KMS-11 (cell line): ENCODE measurements around the gene RAET1E.

Experiments used
- H2AFZ ChIP-seq: fragments of 200-600 bp; sonication (generic); 2 replicates; pipeline ENCODE4 v1.6.1; 2016; ENCODE audit warnings: antibody characterized with exemption, mixed run types, low read depth
- H3K27ac ChIP-seq: fragments of 200-600 bp; sonication (generic); 2 replicates; pipeline ENCODE4 v1.6.1; 2016; ENCODE audit warnings: mild to moderate bottlenecking, mixed run types
- H3K27me3 ChIP-seq: fragments of 200-600 bp; sonication (generic); 2 replicates; pipeline ENCODE4 v1.6.1; 2017; ENCODE audit warnings: mild to moderate bottlenecking, low read depth, mixed run types, moderate library complexity; ENCODE audit not compliant: insufficient read depth
- H3K36me3 ChIP-seq: fragments of 200-600 bp; sonication (generic); 2 replicates; pipeline ENCODE4 v1.6.1; 2017; ENCODE audit warnings: mild to moderate bottlenecking, mixed run types; ENCODE audit not compliant: insufficient read depth
- H3K4me1 ChIP-seq: fragments of 200-600 bp; sonication (generic); 2 replicates; pipeline ENCODE4 v1.6.1; 2016; ENCODE audit warnings: mild to moderate bottlenecking, low read depth, mixed run types; ENCODE audit not compliant: poor library complexity, severe bottlenecking
- H3K4me2 ChIP-seq: fragments of 200-600 bp; sonication (generic); 2 replicates; pipeline ENCODE4 v1.7.0; 2016; ENCODE audit warnings: mild to moderate bottlenecking, mixed run types
- H3K4me3 ChIP-seq: fragments of 200-600 bp; sonication (generic); IDR thresholded peaks from 2 replicates; pipeline ENCODE4 v1.6.1; 2017; ENCODE audit warnings: low read depth, low read length, mixed read lengths; ENCODE audit not compliant: insufficient read depth
- H3K79me2 ChIP-seq: fragments of 200-600 bp; sonication (generic); 2 replicates; pipeline ENCODE4 v1.6.1; 2016; ENCODE audit warnings: low read depth, mixed run types; ENCODE audit not compliant: insufficient read depth
- H3K9ac ChIP-seq: fragments of 200-600 bp; sonication (generic); 2 replicates; pipeline ENCODE4 v1.6.1; 2016; ENCODE audit warnings: mild to moderate bottlenecking, mixed run types
- H4K20me1 ChIP-seq: fragments of 200-600 bp; sonication (generic); 2 replicates; pipeline ENCODE4 v1.6.1; 2016; ENCODE audit warnings: mild to moderate bottlenecking, mixed run types; ENCODE audit not compliant: insufficient read depth
- TF ChIP-seq, protein P1 (sequence below): fragments of 200-600 bp; sonication (generic); conservative IDR thresholded peaks from 2 replicates; pipeline ENCODE4 v1.6.1; 2017; ENCODE audit warnings: low read depth, mild to moderate bottlenecking, antibody characterized with exemption, low read length, moderate library complexity, mixed read lengths

Gene RAET1E

DNA sequence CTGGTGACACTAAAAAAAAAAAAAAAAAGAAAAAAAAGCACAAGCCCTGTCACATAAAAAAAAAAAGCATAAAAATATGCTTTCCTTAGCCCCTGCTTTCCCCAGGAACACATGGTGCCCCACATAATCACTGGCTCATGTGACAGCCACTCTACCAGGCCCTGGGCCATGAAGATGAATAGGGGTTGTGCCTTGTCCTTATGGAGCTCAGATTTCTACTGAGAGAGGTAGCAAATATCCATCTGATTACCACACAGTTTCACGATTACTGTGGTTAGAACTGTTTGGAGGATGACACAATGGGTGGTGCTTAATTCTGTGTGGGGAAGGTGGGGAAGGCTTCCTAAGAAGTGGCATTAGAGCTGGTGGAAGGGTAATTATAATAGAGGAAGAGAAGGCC, 9.3 kb downstream of the RAET1E start:
- H3K79me2 ChIP-seq = no peaks in the 10 kb centered on the region
- H3K36me3 ChIP-seq = no peaks in the 10 kb centered on the region
- no peak overlapping the region for H3K27ac ChIP-seq
- no peaks in the 10 kb centered on the region for H3K4me1 ChIP-seq
- no peak overlapping the region for H2AFZ ChIP-seq
- no peaks in the 10 kb centered on the region for H3K27me3 ChIP-seq
- no peak overlapping the region for H3K4me3 ChIP-seq
- H3K9ac ChIP-seq = no peak overlapping the region
- H3K4me2 ChIP-seq = no peak overlapping the region
- H4K20me1 ChIP-seq = no peaks in the 10 kb centered on the region
- TF ChIP-seq, protein P1, sequence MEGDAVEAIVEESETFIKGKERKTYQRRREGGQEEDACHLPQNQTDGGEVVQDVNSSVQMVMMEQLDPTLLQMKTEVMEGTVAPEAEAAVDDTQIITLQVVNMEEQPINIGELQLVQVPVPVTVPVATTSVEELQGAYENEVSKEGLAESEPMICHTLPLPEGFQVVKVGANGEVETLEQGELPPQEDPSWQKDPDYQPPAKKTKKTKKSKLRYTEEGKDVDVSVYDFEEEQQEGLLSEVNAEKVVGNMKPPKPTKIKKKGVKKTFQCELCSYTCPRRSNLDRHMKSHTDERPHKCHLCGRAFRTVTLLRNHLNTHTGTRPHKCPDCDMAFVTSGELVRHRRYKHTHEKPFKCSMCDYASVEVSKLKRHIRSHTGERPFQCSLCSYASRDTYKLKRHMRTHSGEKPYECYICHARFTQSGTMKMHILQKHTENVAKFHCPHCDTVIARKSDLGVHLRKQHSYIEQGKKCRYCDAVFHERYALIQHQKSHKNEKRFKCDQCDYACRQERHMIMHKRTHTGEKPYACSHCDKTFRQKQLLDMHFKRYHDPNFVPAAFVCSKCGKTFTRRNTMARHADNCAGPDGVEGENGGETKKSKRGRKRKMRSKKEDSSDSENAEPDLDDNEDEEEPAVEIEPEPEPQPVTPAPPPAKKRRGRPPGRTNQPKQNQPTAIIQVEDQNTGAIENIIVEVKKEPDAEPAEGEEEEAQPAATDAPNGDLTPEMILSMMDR = no peak

DNA sequence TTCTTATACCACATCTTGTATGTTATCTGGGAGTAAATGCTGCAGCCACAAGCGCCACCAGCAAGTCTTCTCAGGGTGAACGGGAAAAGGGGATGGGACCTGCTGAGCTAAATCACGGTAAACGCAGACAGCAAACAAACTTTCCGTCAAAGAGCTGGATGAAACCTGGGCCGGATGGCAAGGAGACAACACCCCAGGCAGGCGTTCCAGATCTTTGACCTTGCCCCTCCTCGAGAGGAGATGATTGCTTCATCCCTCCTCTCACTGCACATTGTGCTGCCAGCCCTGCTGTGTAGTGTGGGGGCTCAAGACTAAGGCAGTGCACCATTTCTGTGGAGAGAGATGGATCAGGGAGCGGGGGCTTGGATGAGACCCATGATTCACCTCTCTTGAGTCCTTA, 9.8 kb downstream of the RAET1E start:
- H3K36me3 ChIP-seq = no peaks in the 10 kb centered on the region
- no peaks in the 10 kb centered on the region for H3K4me1 ChIP-seq
- H4K20me1 ChIP-seq = no peaks in the 10 kb centered on the region
- TF ChIP-seq, protein P1 = no peak
- H3K4me3 ChIP-seq = no peak overlapping the region
- no peak overlapping the region for H3K27ac ChIP-seq
- H3K79me2 ChIP-seq = no peaks in the 10 kb centered on the region
- no peaks in the 10 kb centered on the region for H3K27me3 ChIP-seq
- no peak overlapping the region for H3K9ac ChIP-seq
- no peak overlapping the region for H3K4me2 ChIP-seq
- no peak overlapping the region for H2AFZ ChIP-seq

DNA sequence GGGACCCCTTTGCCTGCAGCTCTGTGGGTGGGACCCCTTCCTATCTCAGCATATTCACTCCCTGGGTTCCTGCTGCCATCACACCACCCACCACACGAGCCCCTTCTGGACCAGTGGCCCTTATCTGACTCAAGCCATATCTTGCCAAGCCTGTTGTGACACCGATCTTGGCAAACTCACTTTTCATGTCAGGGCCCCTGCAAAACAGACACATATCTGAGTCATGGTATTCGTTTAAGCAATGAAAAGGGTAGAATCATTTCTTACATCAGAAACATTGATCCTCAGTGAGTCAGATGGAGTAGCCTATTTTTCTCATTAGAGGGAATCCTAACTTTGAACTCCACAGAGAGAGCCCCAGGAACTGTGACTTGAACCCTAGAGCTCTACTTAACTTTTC, 10.6 kb downstream of the RAET1E start:
- H3K27ac ChIP-seq = no peak overlapping the region
- no peak overlapping the region for H3K4me3 ChIP-seq
- H3K4me1 ChIP-seq = no peaks in the 10 kb centered on the region
- no peak overlapping the region for H3K9ac ChIP-seq
- no peak overlapping the region for H3K4me2 ChIP-seq
- no peaks in the 10 kb centered on the region for H3K27me3 ChIP-seq
- TF ChIP-seq, protein P1 = no peak
- no peaks in the 10 kb centered on the region for H4K20me1 ChIP-seq
- H2AFZ ChIP-seq = no peak overlapping the region
- H3K36me3 ChIP-seq = no peaks in the 10 kb centered on the region
- H3K79me2 ChIP-seq = no peaks in the 10 kb centered on the region

DNA sequence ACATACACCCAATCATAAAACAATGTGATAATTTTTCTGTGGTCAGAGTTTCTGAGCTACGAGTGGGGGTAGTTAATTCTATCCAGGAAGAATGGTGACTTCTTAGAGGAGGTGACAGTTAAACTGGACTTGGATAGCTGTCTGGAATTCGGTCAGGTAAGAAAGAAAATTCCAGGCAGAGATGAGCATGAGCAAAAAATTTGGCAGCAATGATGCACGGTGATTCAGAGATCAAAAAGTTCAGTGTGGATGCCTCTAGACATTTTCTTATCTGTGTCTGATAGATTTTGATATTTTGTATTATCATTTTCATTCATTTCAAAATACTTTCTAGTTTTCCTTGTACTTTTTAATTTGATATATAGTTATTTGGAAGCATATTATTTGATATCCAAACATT, 12.0 kb downstream of the RAET1E start:
- TF ChIP-seq, protein P1 = no peak
- H3K27me3 ChIP-seq = no peaks in the 10 kb centered on the region
- H3K36me3 ChIP-seq = no peaks in the 10 kb centered on the region
- no peak overlapping the region for H2AFZ ChIP-seq
- H3K79me2 ChIP-seq = no peaks in the 10 kb centered on the region
- H3K4me1 ChIP-seq = no peaks in the 10 kb centered on the region
- no peak overlapping the region for H3K27ac ChIP-seq
- H3K4me3 ChIP-seq = no peak overlapping the region
- no peak overlapping the region for H3K9ac ChIP-seq
- no peak overlapping the region for H3K4me2 ChIP-seq
- H4K20me1 ChIP-seq = no peaks in the 10 kb centered on the region

DNA sequence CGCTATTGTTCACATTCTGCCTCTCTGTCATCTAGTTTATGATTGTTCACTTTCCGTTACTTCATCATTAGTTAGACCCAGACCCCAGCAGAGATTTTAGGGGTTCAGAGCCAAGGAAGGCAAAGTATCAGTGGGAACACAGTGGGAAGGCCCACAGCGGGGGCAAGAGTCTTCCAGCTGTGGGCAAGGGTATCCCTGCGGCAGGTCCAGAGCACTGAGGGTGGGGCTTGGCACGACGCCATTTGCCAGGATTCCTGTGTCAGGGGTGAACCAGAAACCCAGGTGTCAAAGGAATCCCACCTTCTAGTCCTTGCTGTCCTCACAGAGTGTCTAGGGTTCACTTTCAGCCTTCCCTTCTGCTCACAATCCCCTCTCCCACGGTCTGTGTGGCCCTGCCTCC, 13.3 kb downstream of the RAET1E start:
- no peaks in the 10 kb centered on the region for H3K4me1 ChIP-seq
- H3K27me3 ChIP-seq = no peaks in the 10 kb centered on the region
- no peaks in the 10 kb centered on the region for H3K79me2 ChIP-seq
- H3K27ac ChIP-seq = no peak overlapping the region
- H3K36me3 ChIP-seq = no peaks in the 10 kb centered on the region
- no peak overlapping the region for H3K4me2 ChIP-seq
- H3K9ac ChIP-seq = no peak overlapping the region
- no peak overlapping the region for H2AFZ ChIP-seq
- H4K20me1 ChIP-seq = no peaks in the 10 kb centered on the region
- H3K4me3 ChIP-seq = no peak overlapping the region
- TF ChIP-seq, protein P1 = no peak
